Liver (tissue), 9 donors: ENCODE measurements around the gene TAMALIN. TPM values are rescaled to one million over a fixed set of nuclear protein-coding genes. Genes with fewer than 3 reads are reported as not detected.

Source experiments
- DNase-seq: peaks from one replicate; pipeline ENCODE4 v3.0.0-alpha.2; 2017; ENCODE audit warnings: low spot score
- H3K27ac ChIP-seq, 2 donors: one replicate each; pipeline ENCODE4 v1.7.0; 2013; ENCODE audit warnings: inconsistent platforms in 2 of 2, low read length in 2 of 2, control low read depth in 1 of 2, low read depth in 1 of 2, mild to moderate bottlenecking in 1 of 2
- H3K27me3 ChIP-seq, 4 donors: one replicate each; pipeline versions ENCODE4 v1.6.1 to v1.7.0; 2013; ENCODE audit warnings: low read length in 3 of 4, inconsistent platforms in 1 of 4, mild to moderate bottlenecking in 1 of 4, moderate library complexity in 1 of 4; ENCODE audit not compliant: control insufficient read depth in 4 of 4, insufficient read depth in 4 of 4
- H3K36me3 ChIP-seq, 4 donors: one replicate each; pipeline versions ENCODE4 v1.6.1 to v1.7.0; 2013; ENCODE audit warnings: low read length in 3 of 4, mild to moderate bottlenecking in 3 of 4, low read depth in 1 of 4, moderate library complexity in 1 of 4; ENCODE audit not compliant: control insufficient read depth in 4 of 4, insufficient read depth in 3 of 4
- H3K4me1 ChIP-seq, 4 donors: one replicate each; pipeline versions ENCODE4 v1.6.1 to v1.7.0; 2013; ENCODE audit warnings: low read length in 3 of 4, mild to moderate bottlenecking in 3 of 4, moderate library complexity in 1 of 4; ENCODE audit not compliant: control insufficient read depth in 4 of 4, insufficient read depth in 4 of 4
- H3K4me3 ChIP-seq, 3 donors: one replicate each; pipeline versions ENCODE4 v1.6.1 to v1.7.0; 2013; ENCODE audit warnings: low read length in 3 of 3, control low read depth in 1 of 3, low read depth in 1 of 3, mild to moderate bottlenecking in 1 of 3
- H3K9ac ChIP-seq, 2 donors: one replicate each; pipeline ENCODE4 v1.7.0; 2013; ENCODE audit warnings: low read length in 2 of 2, mild to moderate bottlenecking in 2 of 2, moderate library complexity in 2 of 2, control low read depth in 1 of 2, low read depth in 1 of 2
- H3K9me3 ChIP-seq, 4 donors: one replicate each; pipeline versions ENCODE4 v1.6.1 to v1.7.0; 2013; ENCODE audit warnings: low read length in 3 of 4; ENCODE audit not compliant: control insufficient read depth in 4 of 4
- ATF3 ChIP-seq: IDR thresholded peaks from 2 replicates; pipeline ENCODE4 v1.6.1; 2016; ENCODE audit warnings: antibody characterized with exemption
- FOXA1 ChIP-seq: IDR thresholded peaks from 2 replicates; pipeline ENCODE4 v1.6.1; 2016; ENCODE audit warnings: antibody characterized with exemption
- FOXA2 ChIP-seq: IDR thresholded peaks from 2 replicates; pipeline ENCODE4 v1.6.1; 2016; ENCODE audit warnings: antibody characterized with exemption
- GABPA ChIP-seq, 2 donors: IDR thresholded peaks in 1 of 2; conservative IDR thresholded peaks in 1 of 2; 2 replicates each; pipeline ENCODE4 v1.6.1; 2016; ENCODE audit warnings: antibody characterized with exemption in 2 of 2, mild to moderate bottlenecking in 1 of 2, moderate library complexity in 1 of 2
- HNF4G ChIP-seq: IDR thresholded peaks from 2 replicates; pipeline ENCODE4 v1.6.1; 2016; ENCODE audit warnings: antibody characterized with exemption
- JUND ChIP-seq, 2 donors: IDR thresholded peaks; 2 replicates each; pipeline ENCODE4 v1.6.1; 2016; ENCODE audit warnings: antibody characterized with exemption in 2 of 2
- NR2F2 ChIP-seq: IDR thresholded peaks from 2 replicates; pipeline ENCODE4 v1.6.1; 2016; ENCODE audit warnings: antibody characterized with exemption
- RAD21 ChIP-seq, 2 donors: IDR thresholded peaks; 2 replicates each; pipeline ENCODE4 v1.6.1; 2016; ENCODE audit warnings: antibody characterized with exemption in 2 of 2, mild to moderate bottlenecking in 2 of 2
- RXRA ChIP-seq, 2 donors: IDR thresholded peaks; 2 replicates each; pipeline ENCODE4 v1.6.1; 2017 to 2018; ENCODE audit warnings: antibody characterized with exemption in 2 of 2, mild to moderate bottlenecking in 1 of 2
- SP1 ChIP-seq: IDR thresholded peaks from 2 replicates; pipeline ENCODE4 v1.6.1; 2018; ENCODE audit warnings: antibody characterized with exemption, mild to moderate bottlenecking
- TAF1 ChIP-seq: conservative IDR thresholded peaks from 2 replicates; pipeline ENCODE4 v1.6.1; 2016; ENCODE audit warnings: antibody characterized with exemption, mild to moderate bottlenecking
- YY1 ChIP-seq: IDR thresholded peaks from 2 replicates; pipeline ENCODE4 v1.6.1; 2016; ENCODE audit warnings: antibody characterized with exemption, mild to moderate bottlenecking
- ZBTB33 ChIP-seq: IDR thresholded peaks from 2 replicates; pipeline ENCODE4 v1.6.1; 2016; ENCODE audit warnings: antibody characterized with exemption
- WGBS: extraction: QIAGEN DNeasy Blood & Tissue Kit; methylation state at CpG from one replicate; pipeline ENCODE4 v1.1.7; 2013; 5-methylcytosine and 5-hydroxymethylcytosine counted together
- polyA plus RNA-seq, 2 donors: library from polyadenylated mRNA; stranded (reverse) in 1 of 2; unstranded in 1 of 2; fragments of 200-250 nt in 1 of 2; fragments of >200 nt in 1 of 2; fragmentation: Nextera tagmentation in 1 of 2; extraction: Ambion mirVana in 1 of 2; gene quantifications; one replicate each; pipeline versions ENCODE4 v1.2.1 to v1.2.3, GENCODE V29; 2013 to 2015
- total RNA-seq, 2 donors: library from RNA; depleted of rRNA; stranded (reverse); fragments of >200 nt; gene quantifications; one replicate each; pipeline ENCODE4 v1.2.3, GENCODE V29; 2014
- TF ChIP-seq, protein P1 (sequence below): IDR thresholded peaks from 2 replicates; pipeline ENCODE4 v1.6.1; 2016; ENCODE audit warnings: antibody characterized with exemption, mild to moderate bottlenecking
- TF ChIP-seq, protein P2 (sequence below): IDR thresholded peaks from 2 replicates; pipeline ENCODE4 v1.6.1; 2016; ENCODE audit warnings: antibody characterized with exemption
- donor health status: healthy.
- donor health status: healthy.
- donor health status: healthy.
- donor health status: healthy.
- donor health status: healthy.

Gene TAMALIN
- total and polyA plus RNA-seq, 4 donors = 1.1 to 9.9 (median 2.5) TPM

- Histone ChIP-seq H3K4me1 (peaks cover 0 to 25% (median 17%) of the 10 kb centered on the region in 4 donors), H3K9me3 (no peaks in the 10 kb centered on the region), H3K27ac (no peak overlapping the region), H3K9ac (no peak overlapping the region), H3K27me3 (no peaks in the 10 kb centered on the region), H3K36me3 (no peaks in the 10 kb centered on the region), H3K4me3 (no peak overlapping the region)
- WGBS = 84% methylated on average over 12 of the region's 12 CpGs
- DNase-seq = no peak
- TF ChIP-seq FOXA1 (no peak), RXRA (IDR thresholded peaks at IDR 0.05) (no peak), TAF1 (no peak), FOXA2 (no peak), YY1 (no peak), RAD21 (IDR thresholded peaks at IDR 0.05) (no peak), GABPA (IDR thresholded peaks at IDR 0.05 in 1 of 2, conservative IDR thresholded peaks at IDR 0.05 in 1 of 2) (no peak), JUND (IDR thresholded peaks at IDR 0.05) (no peak), HNF4G (no peak)
These were observed 20.5 kb downstream of the TAMALIN start for GRCh38 chr12:52027085-52027843.

GRCh38 chr12:52029685-52030084 lies 22.9 kb downstream of the TAMALIN start:
- no peak for DNase-seq
- WGBS = 79% methylated on average over 4 of the region's 4 CpGs
- H3K27ac ChIP-seq = no peak overlapping the region
- no peaks in the 10 kb centered on the region for H3K27me3 ChIP-seq
- H3K4me3 ChIP-seq = no peak overlapping the region
- no peak overlapping the region for H3K9ac ChIP-seq
- TF ChIP-seq ATF3 (no peak), YY1 (no peak), SP1 (no peak), ZBTB33 (no peak), FOXA2 (no peak), RXRA (IDR thresholded peaks at IDR 0.05) (no peak), NR2F2 (no peak), FOXA1 (no peak)
- TF ChIP-seq, protein P1, sequence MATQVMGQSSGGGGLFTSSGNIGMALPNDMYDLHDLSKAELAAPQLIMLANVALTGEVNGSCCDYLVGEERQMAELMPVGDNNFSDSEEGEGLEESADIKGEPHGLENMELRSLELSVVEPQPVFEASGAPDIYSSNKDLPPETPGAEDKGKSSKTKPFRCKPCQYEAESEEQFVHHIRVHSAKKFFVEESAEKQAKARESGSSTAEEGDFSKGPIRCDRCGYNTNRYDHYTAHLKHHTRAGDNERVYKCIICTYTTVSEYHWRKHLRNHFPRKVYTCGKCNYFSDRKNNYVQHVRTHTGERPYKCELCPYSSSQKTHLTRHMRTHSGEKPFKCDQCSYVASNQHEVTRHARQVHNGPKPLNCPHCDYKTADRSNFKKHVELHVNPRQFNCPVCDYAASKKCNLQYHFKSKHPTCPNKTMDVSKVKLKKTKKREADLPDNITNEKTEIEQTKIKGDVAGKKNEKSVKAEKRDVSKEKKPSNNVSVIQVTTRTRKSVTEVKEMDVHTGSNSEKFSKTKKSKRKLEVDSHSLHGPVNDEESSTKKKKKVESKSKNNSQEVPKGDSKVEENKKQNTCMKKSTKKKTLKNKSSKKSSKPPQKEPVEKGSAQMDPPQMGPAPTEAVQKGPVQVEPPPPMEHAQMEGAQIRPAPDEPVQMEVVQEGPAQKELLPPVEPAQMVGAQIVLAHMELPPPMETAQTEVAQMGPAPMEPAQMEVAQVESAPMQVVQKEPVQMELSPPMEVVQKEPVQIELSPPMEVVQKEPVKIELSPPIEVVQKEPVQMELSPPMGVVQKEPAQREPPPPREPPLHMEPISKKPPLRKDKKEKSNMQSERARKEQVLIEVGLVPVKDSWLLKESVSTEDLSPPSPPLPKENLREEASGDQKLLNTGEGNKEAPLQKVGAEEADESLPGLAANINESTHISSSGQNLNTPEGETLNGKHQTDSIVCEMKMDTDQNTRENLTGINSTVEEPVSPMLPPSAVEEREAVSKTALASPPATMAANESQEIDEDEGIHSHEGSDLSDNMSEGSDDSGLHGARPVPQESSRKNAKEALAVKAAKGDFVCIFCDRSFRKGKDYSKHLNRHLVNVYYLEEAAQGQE = no peak
- TF ChIP-seq, protein P2, sequence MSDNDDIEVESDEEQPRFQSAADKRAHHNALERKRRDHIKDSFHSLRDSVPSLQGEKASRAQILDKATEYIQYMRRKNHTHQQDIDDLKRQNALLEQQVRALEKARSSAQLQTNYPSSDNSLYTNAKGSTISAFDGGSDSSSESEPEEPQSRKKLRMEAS = no peak
- H3K9me3 ChIP-seq = no peaks in the 10 kb centered on the region
- H3K36me3 ChIP-seq = no peaks in the 10 kb centered on the region
- peaks cover 0 to 17% (median 10%) of the 10 kb centered on the region in 4 donors for H3K4me1 ChIP-seq
